ENCODE results near the gene MSMP. TPM values are rescaled to one million over a fixed set of nuclear protein-coding genes. Genes with fewer than 3 reads are reported as not detected.

Gene MSMP
- total and polyA plus RNA-seq, 2 donors (not counting 3 experiments of a cell fraction or from before 2014, with no cell fraction given), result 18.8 to 29.0 TPM

DNA sequence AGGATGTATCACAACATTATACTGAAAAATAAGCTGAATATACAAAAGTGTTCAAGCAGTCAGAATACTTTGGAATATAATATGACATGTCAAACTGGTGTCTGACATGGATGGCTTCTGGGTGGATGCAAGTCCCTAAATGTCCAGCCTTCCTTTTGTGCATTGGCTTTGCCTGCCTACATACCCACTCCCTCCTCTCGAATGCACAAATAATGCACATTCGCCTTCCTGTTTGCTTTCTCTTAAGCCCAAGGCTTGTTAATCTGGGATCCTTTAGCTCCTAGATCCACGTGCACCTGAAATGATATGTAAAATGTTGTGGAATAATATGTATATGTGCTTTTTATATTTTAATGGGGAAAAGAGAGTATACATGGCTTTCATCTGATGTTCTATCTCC, 24.4 kb upstream of the MSMP start:
- Histone ChIP-seq H3K9ac (replicated peaks; ENCODE audit: extremely low read depth, insufficient read depth, low read length) (no peak overlapping the region), H3K36me3 (ENCODE audit: control insufficient read depth in 2 of 2, extremely low read depth in 1 of 2, insufficient read depth in 2 of 2, low read length in 2 of 2) (no peaks in the 10 kb centered on the region), H3K9me3 (replicated peaks; ENCODE audit: control insufficient read depth, insufficient read depth, low read length) (no peaks in the 10 kb centered on the region), H4K20me1 (replicated peaks; ENCODE audit: control insufficient read depth, extremely low read depth, insufficient read depth, low read length) (no peaks in the 10 kb centered on the region), H3K4me2 (ENCODE audit: insufficient read depth, low read length) (no peak overlapping the region), H3K9me1 (replicated peaks; ENCODE audit: control insufficient read depth, extremely low read depth, insufficient read depth, low read length) (no peaks in the 10 kb centered on the region), H3K4me1 (ENCODE audit: control insufficient read depth, extremely low read depth, insufficient read depth, low read length) (peaks cover 14% of the 10 kb centered on the region), H3K4me3 (replicated peaks in 1 of 3; ENCODE audit: insufficient read depth in 1 of 3, low read depth in 1 of 3, low read length in 3 of 3) (no peak overlapping the region), H3K27me3 (ENCODE audit: control insufficient read depth in 2 of 2, insufficient read depth in 2 of 2, low read length in 2 of 2) (no peaks in the 10 kb centered on the region), H2AFZ (ENCODE audit: low read depth, low read length) (no peak overlapping the region), H3K27ac (ENCODE audit: insufficient read depth, low read depth, low read length) (no peak overlapping the region), H3K79me2 (ENCODE audit: control insufficient read depth, insufficient read depth, low read length) (no peaks in the 10 kb centered on the region)
- ChIA-PET CTCF (interaction anchor here (1.3 to 2.0 kb wide), 4 partner anchors 10 to 104 kb away, joined by 3 to 6 read pairs (median 6); no protein-coding TSS in a partner anchor), POLR2A (interaction anchor here (0.5 kb wide), 1 partner anchor 25 kb away, joined by 3 read pairs; no protein-coding TSS in a partner anchor)
- FAIRE-seq, result no peak
- TF ChIP-seq GATA2 (IDR thresholded peaks at IDR 0.05; ENCODE audit: insufficient read depth, insufficient read length, low read depth, low read length) (no peak), EZH2 (IDR thresholded peaks at IDR 0.05; ENCODE audit: borderline replicate concordance, low read depth, low read length, severe bottlenecking) (no peak), MYC (IDR thresholded peaks at IDR 0.05; ENCODE audit: low read depth, low read length) (no peak), POLR2AphosphoS5 (IDR thresholded peaks at IDR 0.05; ENCODE audit: insufficient read depth, low read depth, low read length) (no peak), POLR2A (IDR thresholded peaks at IDR 0.05; ENCODE audit: low read depth, low read length) (no peak), FOS (IDR thresholded peaks at IDR 0.05; ENCODE audit: borderline replicate concordance, insufficient read depth, low read length) (no peak), JUN (IDR thresholded peaks at IDR 0.05; ENCODE audit: borderline replicate concordance, insufficient read depth, insufficient read length, low read depth) (no peak)
- TF ChIP-seq, protein P1, sequence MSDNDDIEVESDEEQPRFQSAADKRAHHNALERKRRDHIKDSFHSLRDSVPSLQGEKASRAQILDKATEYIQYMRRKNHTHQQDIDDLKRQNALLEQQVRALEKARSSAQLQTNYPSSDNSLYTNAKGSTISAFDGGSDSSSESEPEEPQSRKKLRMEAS (IDR thresholded peaks at IDR 0.05; ENCODE audit: insufficient read depth, insufficient read length), result no peak
- TF ChIP-seq, protein P2, sequence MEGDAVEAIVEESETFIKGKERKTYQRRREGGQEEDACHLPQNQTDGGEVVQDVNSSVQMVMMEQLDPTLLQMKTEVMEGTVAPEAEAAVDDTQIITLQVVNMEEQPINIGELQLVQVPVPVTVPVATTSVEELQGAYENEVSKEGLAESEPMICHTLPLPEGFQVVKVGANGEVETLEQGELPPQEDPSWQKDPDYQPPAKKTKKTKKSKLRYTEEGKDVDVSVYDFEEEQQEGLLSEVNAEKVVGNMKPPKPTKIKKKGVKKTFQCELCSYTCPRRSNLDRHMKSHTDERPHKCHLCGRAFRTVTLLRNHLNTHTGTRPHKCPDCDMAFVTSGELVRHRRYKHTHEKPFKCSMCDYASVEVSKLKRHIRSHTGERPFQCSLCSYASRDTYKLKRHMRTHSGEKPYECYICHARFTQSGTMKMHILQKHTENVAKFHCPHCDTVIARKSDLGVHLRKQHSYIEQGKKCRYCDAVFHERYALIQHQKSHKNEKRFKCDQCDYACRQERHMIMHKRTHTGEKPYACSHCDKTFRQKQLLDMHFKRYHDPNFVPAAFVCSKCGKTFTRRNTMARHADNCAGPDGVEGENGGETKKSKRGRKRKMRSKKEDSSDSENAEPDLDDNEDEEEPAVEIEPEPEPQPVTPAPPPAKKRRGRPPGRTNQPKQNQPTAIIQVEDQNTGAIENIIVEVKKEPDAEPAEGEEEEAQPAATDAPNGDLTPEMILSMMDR (IDR thresholded peaks at IDR 0.05; ENCODE audit: extremely low read depth in 1 of 2, insufficient read depth in 1 of 2, low read depth in 1 of 2, low read length in 2 of 2), result no peak
- intact Hi-C loops (cut with micrococcal nuclease), result no loop called here
- no peak for DNase-seq (ENCODE audit: low read depth, low spot score)
- no TSS peak for BruUV-seq (replicated peaks)
- dilution Hi-C loops (cut with MboI; ENCODE audit: extremely low pct_ligation_motif_present, low sequenced_read_pairs), result no loop called here
